ENCODE data around the gene TWSG1. TPM values are rescaled to one million over a fixed set of nuclear protein-coding genes. Genes with fewer than 3 reads are reported as not detected.
A peak's percentile ranks its signal among the peaks of the same experiment; 100 is the strongest.

TWSG1 gene
- total RNA-seq, 6 experiments from 2014 or later: 3.7 to 11.3 (median 5.9) TPM

- WGBS (ENCODE audit: insufficient coverage, low coverage, low lambda C conversion rate, missing lambda C conversion rate): 20% methylated on average over 1 of the region's 1 CpG
- TF ChIP-seq CTCF (IDR thresholded peaks at IDR 0.05) (no peak), POLR2A (IDR thresholded peaks at IDR 0.05) (no peak)
- intact Hi-C loops (cut with DNase I): no loop called here
- Histone ChIP-seq H3K4me1 (no peaks in the 10 kb centered on the region), H3K27me3 (no peaks in the 10 kb centered on the region), H3K4me3 (no peak overlapping the region), H3K9me3 (no peaks in the 10 kb centered on the region), H3K36me3 (no peaks in the 10 kb centered on the region), H3K27ac (no peak overlapping the region)
- DNase-seq (no peak), ATAC-seq (no peak)
These were observed 75.9 kb downstream of the TWSG1 start for GRCh38 chr18:9410515-9410914.

- Histone ChIP-seq H3K4me3 (no peak overlapping the region), H3K4me1 (no peaks in the 10 kb centered on the region)
These were observed 79.0 kb downstream of the TWSG1 start for GRCh38 chr18:9413576-9413975.

GRCh38 chr18:9416563-9417072 lies 82.0 kb downstream of the TWSG1 start:
- TF ChIP-seq POLR2A (IDR thresholded peaks at IDR 0.05) (no peak), CTCF (IDR thresholded peaks at IDR 0.05) (no peak)
- no peaks in the 10 kb centered on the region for H3K27me3 ChIP-seq
- H3K4me3 ChIP-seq: no peak overlapping the region
- ATAC-seq: no peak
- no peak for DNase-seq
- WGBS (ENCODE audit: insufficient coverage, low coverage, low lambda C conversion rate, missing lambda C conversion rate): 57% methylated on average over 5 of the region's 6 CpGs
- H3K9me3 ChIP-seq: no peaks in the 10 kb centered on the region
- H3K36me3 ChIP-seq: no peaks in the 10 kb centered on the region
- intact Hi-C loops (cut with DNase I): no loop called here
- no peaks in the 10 kb centered on the region for H3K4me1 ChIP-seq
- H3K27ac ChIP-seq: no peak overlapping the region

More at GRCh38 chr18:9413576-9413975, 79.0 kb downstream of the TWSG1 start:
- no CpG with 5 or more reads among the region's 1 CpG for WGBS (ENCODE audit: insufficient coverage, low coverage, low lambda C conversion rate, missing lambda C conversion rate)
- peak in 3 of 4 donors; percentile 28 to 53 (median 40) for ATAC-seq
- H3K9me3 ChIP-seq: no peaks in the 10 kb centered on the region
- TF ChIP-seq CTCF (IDR thresholded peaks at IDR 0.05): no peak
- TF ChIP-seq POLR2A (IDR thresholded peaks at IDR 0.05): no peak
- intact Hi-C loops (cut with DNase I): no loop called here
- H3K27me3 ChIP-seq: no peaks in the 10 kb centered on the region
- no peaks in the 10 kb centered on the region for H3K36me3 ChIP-seq
- no peak overlapping the region for H3K27ac ChIP-seq
- no peak for DNase-seq

- no peaks in the 10 kb centered on the region for H3K4me1 ChIP-seq
- TF ChIP-seq CTCF (IDR thresholded peaks at IDR 0.05): no peak
- whole genome bisulfite sequencing (ENCODE audit: insufficient coverage, low coverage, low lambda C conversion rate, missing lambda C conversion rate): 74% methylated on average over 15 of the region's 18 CpGs
- H3K4me3 ChIP-seq: no peak overlapping the region
- intact Hi-C loops (cut with DNase I): no loop called here
- DNase-seq (no peak), ATAC-seq (peak in 2 of 4 donors; percentile 37 to 46)
- H3K27ac ChIP-seq: no peak overlapping the region
- H3K9me3 ChIP-seq: no peaks in the 10 kb centered on the region
- H3K27me3 ChIP-seq: no peaks in the 10 kb centered on the region
- H3K36me3 ChIP-seq: no peaks in the 10 kb centered on the region
These were observed 82.7 kb downstream of the TWSG1 start for GRCh38 chr18:9417073-9417851.

All from right lobe of liver (tissue), 6 donors.